Body of pancreas (tissue), 4 donors: ENCODE measurements around the gene RABL3. TPM values are rescaled to one million over a fixed set of nuclear protein-coding genes. Genes with fewer than 3 reads are reported as not detected.
"Not testable (repeated sequence)": the region's sequence is repeated elsewhere in the genome, so short reads cannot be mapped to it uniquely, and the experiment has no call there.

Experiments used
- ATAC-seq: fragments of 150-250 bp; one replicate; pipeline ENCODE4 v1.9.1; 2016
- DNase-seq, 4 donors: peaks; one replicate each; pipeline ENCODE4 v3.0.0-alpha.2; 2019
- H3K27ac ChIP-seq, 4 donors: fragments of 200-600 bp; sonication (generic); 1 replicate in 3 of 4; 2 replicates in 1 of 4; pipeline versions ENCODE4 v1.5.1 to v1.6.1; 2016 to 2019; ENCODE audit warnings: mild to moderate bottlenecking in 1 of 4, mixed read lengths in 1 of 4, moderate library complexity in 1 of 4
- H3K27me3 ChIP-seq, 2 donors: fragments of 200-600 bp; sonication (generic); one replicate each; pipeline ENCODE4 v1.6.0; 2016; ENCODE audit warnings: mild to moderate bottlenecking in 1 of 2
- H3K36me3 ChIP-seq, 2 donors: fragments of 200-600 bp; sonication (generic); replicated peaks in 1 of 2; 2 replicates each; pipeline ENCODE4 v1.5.1; 2016; ENCODE audit warnings: low read depth in 2 of 2; ENCODE audit not compliant: insufficient read depth in 1 of 2
- H3K4me1 ChIP-seq: fragments of 200-600 bp; sonication (generic); one replicate; pipeline ENCODE4 v1.6.0; 2016
- H3K4me3 ChIP-seq, 2 donors: fragments of 200-600 bp; sonication (generic); 1 replicate in 1 of 2; 2 replicates in 1 of 2; pipeline ENCODE4 v1.5.1; 2016 to 2019
- H3K9me3 ChIP-seq, 3 donors: fragments of 200-600 bp; sonication (generic); 1 replicate in 2 of 3; 2 replicates in 1 of 3; pipeline ENCODE4 v1.5.1; 2016
- CTCF ChIP-seq, 7 experiments: fragments of 450-650 bp in 4 of 7; fragments of 200-600 bp in 3 of 7; sonication (generic) in 3 of 7; IDR thresholded peaks; one replicate each; pipeline ENCODE4 v1.5.1; 2016 to 2019; ENCODE audit warnings: antibody characterized with exemption in 7 of 7
- POLR2A ChIP-seq, 3 donors: fragments of 450-650 bp; IDR thresholded peaks; one replicate each; pipeline ENCODE4 v1.6.1; 2016; ENCODE audit warnings: antibody characterized with exemption in 3 of 3, mild to moderate bottlenecking in 2 of 3
- WGBS, 2 donors: methylation state at CpG; one replicate each; pipeline ENCODE4 v1.1.5; 2017; 5-methylcytosine and 5-hydroxymethylcytosine counted together
- intact Hi-C: fragments of 100-400 bp; cut with DNase I; formaldehyde crosslinking; loops from one replicate; pipeline ENCODE4 v1.15.1; 2023
- total RNA-seq, 2 donors: library from RNA; depleted of rRNA; stranded (reverse); fragments of >200 nt; gene quantifications; one replicate each; pipeline ENCODE4 v1.1.0, GENCODE V29; 2016

RABL3 gene
- total RNA-seq, 2 donors from 2014 or later, result 7.3 to 9.9 TPM

GRCh38 chr3:120680193-120680894, 62.0 kb downstream of the RABL3 start:
- Histone ChIP-seq H3K4me1 (peaks cover 66% of the 10 kb centered on the region), H3K27ac (peak overlapping the region; percentile 83 to 92 (median 89)), H3K27me3 (no peaks in the 10 kb centered on the region), H3K4me3 (no peak overlapping the region), H3K9me3 (no peaks in the 10 kb centered on the region), H3K36me3 (no peaks in the 10 kb centered on the region)
- DNase-seq (no peak), ATAC-seq (no peak)
- 43 to 52% methylated on average over 3 of the region's 3 CpGs for WGBS, 2 donors
- no peak for TF ChIP-seq CTCF (IDR thresholded peaks at IDR 0.05)
- no peak for TF ChIP-seq POLR2A (IDR thresholded peaks at IDR 0.05)
- intact Hi-C loops, result no loop called here

GRCh38 chr3:120678984-120679383, 63.3 kb downstream of the RABL3 start:
- Histone ChIP-seq H3K4me3 (no peak overlapping the region), H3K4me1 (peaks cover 60% of the 10 kb centered on the region), H3K9me3 (no peaks in the 10 kb centered on the region), H3K27ac (peak overlapping the region; percentile 86 to 92 (median 89)), H3K27me3 (no peaks in the 10 kb centered on the region), H3K36me3 (no peaks in the 10 kb centered on the region)
- ATAC-seq (no peak), DNase-seq (no peak)
- no peak for TF ChIP-seq CTCF (IDR thresholded peaks at IDR 0.05)
- TF ChIP-seq POLR2A (IDR thresholded peaks at IDR 0.05), result no peak
- intact Hi-C loops, result loop anchor here (10.0 kb wide), 1 partner anchor 76 kb away; no protein-coding TSS in a partner anchor
- WGBS, 2 donors, result 5 to 9% methylated on average over 3 of the region's 3 CpGs

- Histone ChIP-seq H3K4me3 (no peak overlapping the region), H3K4me1 (peaks cover 55% of the 10 kb centered on the region), H3K27ac (peak overlapping the region; percentile 86 to 92 (median 89)), H3K36me3 (no peaks in the 10 kb centered on the region), H3K27me3 (no peaks in the 10 kb centered on the region), H3K9me3 (no peaks in the 10 kb centered on the region)
- intact Hi-C loops, result loop anchor here (10.0 kb wide), 1 partner anchor 76 kb away; no protein-coding TSS in a partner anchor
- peak; percentile 87 to 93 (median 90) for DNase-seq
- peak; percentile 91 for ATAC-seq
- 1 to 3% methylated on average over 6 of the region's 6 CpGs for WGBS, 2 donors
- peak in 2 of 3 donors; percentile 66 to 76 for TF ChIP-seq POLR2A (IDR thresholded peaks at IDR 0.05)
- TF ChIP-seq CTCF (IDR thresholded peaks at IDR 0.05), result no peak
Measured at GRCh38 chr3:120678331-120678947, 63.9 kb downstream of the RABL3 start.

GRCh38 chr3:120677193-120677592, 65.1 kb downstream of the RABL3 start:
- intact Hi-C loops, result loop anchor here (10.0 kb wide), 1 partner anchor 78 kb away; no protein-coding TSS in a partner anchor
- H3K27me3 ChIP-seq, result not testable (repeated sequence)

GRCh38 chr3:120673116-120673515, 69.2 kb downstream of the RABL3 start:
- no peak for TF ChIP-seq POLR2A (IDR thresholded peaks at IDR 0.05)
- TF ChIP-seq CTCF (IDR thresholded peaks at IDR 0.05), result no peak
- Histone ChIP-seq H3K36me3 (no peaks in the 10 kb centered on the region), H3K27me3 (no peaks in the 10 kb centered on the region), H3K4me3 (no peak overlapping the region), H3K9me3 (no peaks in the 10 kb centered on the region), H3K4me1 (peaks cover 10% of the 10 kb centered on the region), H3K27ac (no peak overlapping the region)
- DNase-seq, result peak in 3 of 4 donors; percentile 18 to 30 (median 24)
- peak; percentile 45 for ATAC-seq
- intact Hi-C loops, result loop anchor here (10.0 kb wide), 1 partner anchor 82 kb away; no protein-coding TSS in a partner anchor
- WGBS, 2 donors, result 23 to 63% methylated on average over 2 of the region's 2 CpGs

More at GRCh38 chr3:120677193-120677592, 65.1 kb downstream of the RABL3 start:
- not testable (repeated sequence) for H3K4me3 ChIP-seq, H3K36me3 ChIP-seq, H3K27ac ChIP-seq, H3K9me3 ChIP-seq, ATAC-seq, DNase-seq
- WGBS, 2 donors, result 81 to 88% methylated on average over 7 of the region's 7 CpGs
- peaks cover 42% of the 10 kb centered on the region for H3K4me1 ChIP-seq
